Fibroblast of pulmonary artery (primary cell): ENCODE measurements around the gene CRY1.
"Not testable (repeated sequence)": the region's sequence is repeated elsewhere in the genome, so short reads cannot be mapped to it uniquely, and the experiment has no call there.

Experiments used
- DNase-seq: peaks from one replicate; pipeline ENCODE4 v3.0.0-alpha.2; 2010; ENCODE audit warnings: low read depth
- H3K4me3 ChIP-seq: replicated peaks from 2 replicates; pipeline ENCODE4 v1.5.1; 2011; ENCODE audit warnings: low read depth, mild to moderate bottlenecking, control low read depth, low read length, moderate library complexity
- CTCF ChIP-seq: IDR thresholded peaks from 2 replicates; pipeline ENCODE4 v1.5.1; 2011; ENCODE audit warnings: mild to moderate bottlenecking, control low read depth, low read length, inconsistent platforms; ENCODE audit errors: missing control alignments

Gene CRY1

GRCh38 chr12:107119091-107119490 lies 25.7 kb upstream of the CRY1 start:
- no peak for DNase-seq
- no peak for TF ChIP-seq CTCF
- no peak overlapping the region for H3K4me3 ChIP-seq

GRCh38 chr12:107118624-107119023 lies 25.3 kb upstream of the CRY1 start:
- TF ChIP-seq CTCF: no peak
- DNase-seq: no peak
- no peak overlapping the region for H3K4me3 ChIP-seq

- TF ChIP-seq CTCF: no peak
- DNase-seq: no peak
- H3K4me3 ChIP-seq: no peak overlapping the region
Measured at GRCh38 chr12:107115119-107115518, 21.8 kb upstream of the CRY1 start.

GRCh38 chr12:107111314-107111713 lies 18.0 kb upstream of the CRY1 start:
- no peak for DNase-seq
- H3K4me3 ChIP-seq: no peak overlapping the region
- no peak for TF ChIP-seq CTCF

- no peak for DNase-seq
- TF ChIP-seq CTCF: no peak
- H3K4me3 ChIP-seq: no peak overlapping the region
Measured at GRCh38 chr12:107109726-107110719, 16.7 kb upstream of the CRY1 start.

- TF ChIP-seq CTCF: no peak
- H3K4me3 ChIP-seq: no peak overlapping the region
- DNase-seq: no peak
Measured at GRCh38 chr12:107108995-107109508, 15.7 kb upstream of the CRY1 start.

GRCh38 chr12:107108366-107108765 lies 15.0 kb upstream of the CRY1 start:
- not testable (repeated sequence) for H3K4me3 ChIP-seq, DNase-seq
